ENCODE measurements around the gene GOSR1.
"Not testable (repeated sequence)": the region's sequence is repeated elsewhere in the genome, so short reads cannot be mapped to it uniquely, and the experiment has no call there.

The GOSR1 gene

GRCh38 chr17:30532871-30533270, 55.7 kb downstream of the GOSR1 start:
- no peaks in the 10 kb centered on the region for H3K27me3 ChIP-seq
- H3K4me3 ChIP-seq (ENCODE audit: low read depth, low read length): no peak overlapping the region
- H3K4me1 ChIP-seq: no peaks in the 10 kb centered on the region
- no peak for DNase-seq
- no peaks in the 10 kb centered on the region for H3K9me3 ChIP-seq
- TF ChIP-seq CTCF (IDR thresholded peaks at IDR 0.05; ENCODE audit: low read depth, low read length): no peak
- no peaks in the 10 kb centered on the region for H3K36me3 ChIP-seq

DNA sequence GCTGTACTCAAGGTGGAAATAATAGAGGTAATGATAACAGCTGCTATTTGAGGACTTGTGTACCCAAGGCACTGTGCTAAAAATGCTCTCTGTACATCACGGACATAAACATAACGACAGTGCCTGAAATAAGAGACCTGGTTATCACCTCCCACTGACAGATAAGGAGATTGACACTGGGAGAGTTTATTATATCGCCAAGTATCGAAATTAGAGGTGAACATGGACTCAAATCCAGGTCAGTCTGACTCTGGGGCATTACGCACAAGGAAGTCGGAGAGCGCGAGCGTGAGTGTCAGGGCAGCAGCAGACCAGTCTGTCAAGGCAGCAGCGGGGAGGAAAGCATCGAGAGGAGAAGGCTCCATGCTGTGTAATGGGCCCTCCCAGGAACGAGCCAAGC, 57.1 kb downstream of the GOSR1 start:
- no peak for TF ChIP-seq CTCF (IDR thresholded peaks at IDR 0.05; ENCODE audit: low read depth, low read length)
- Histone ChIP-seq H3K4me3 (ENCODE audit: low read depth, low read length) (no peak overlapping the region), H3K36me3 (no peaks in the 10 kb centered on the region), H3K4me1 (no peaks in the 10 kb centered on the region), H3K9me3 (no peaks in the 10 kb centered on the region), H3K27me3 (no peaks in the 10 kb centered on the region)
- DNase-seq: no peak

DNA sequence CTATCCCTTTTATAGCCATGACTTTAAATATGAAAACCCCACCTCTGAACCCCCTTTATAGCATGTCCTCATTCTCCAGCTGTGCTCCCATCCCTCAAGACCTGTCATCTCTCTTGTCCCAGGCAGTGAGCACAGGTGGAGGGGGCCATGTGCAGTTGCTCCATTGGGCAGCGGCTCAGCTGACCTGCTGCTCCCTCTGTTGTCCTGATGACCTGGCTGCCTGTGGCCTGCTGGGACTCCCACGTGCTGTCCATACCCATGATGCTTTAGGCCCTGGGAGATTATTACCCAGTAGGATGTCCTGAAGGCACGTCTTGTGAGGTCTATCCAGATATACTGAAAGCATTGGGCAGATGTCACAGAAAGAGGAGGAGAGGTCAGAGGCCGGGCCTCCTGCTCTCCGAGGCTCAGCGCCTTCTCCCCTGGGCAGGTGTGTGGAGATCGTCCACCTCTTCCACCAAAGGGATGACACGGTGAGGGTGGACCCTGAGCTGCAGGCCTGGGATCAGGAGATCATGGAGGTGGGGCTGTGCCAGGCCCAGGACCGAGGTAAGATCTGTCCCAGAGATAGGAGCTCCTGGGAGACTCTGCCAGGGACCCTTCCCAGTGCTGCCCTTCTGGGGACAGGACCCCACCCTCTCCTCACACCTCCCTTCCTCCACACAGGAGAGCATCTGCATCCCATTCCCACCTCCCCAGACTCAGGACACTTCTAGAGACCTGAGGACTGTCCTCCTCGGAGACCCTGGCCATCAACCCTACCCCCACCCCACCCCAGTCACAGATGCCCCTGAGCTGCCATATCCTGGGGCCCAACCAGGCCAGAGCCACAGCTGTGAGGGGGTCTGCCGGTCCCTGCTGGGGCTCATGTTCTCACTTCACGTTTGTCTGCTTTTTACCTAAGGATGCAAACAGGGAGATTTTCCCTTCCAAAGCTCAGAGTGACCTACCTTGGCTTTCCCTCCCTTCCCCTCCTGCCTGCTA, 58.0 kb downstream of the GOSR1 start:
- Histone ChIP-seq H3K4me3 (ENCODE audit: low read depth, low read length) (no peak overlapping the region), H3K9me3 (no peaks in the 10 kb centered on the region), H3K4me1 (no peaks in the 10 kb centered on the region), H3K36me3 (no peaks in the 10 kb centered on the region), H3K27me3 (no peaks in the 10 kb centered on the region)
- TF ChIP-seq CTCF (IDR thresholded peaks at IDR 0.05; ENCODE audit: low read depth, low read length): no peak
- DNase-seq: no peak

DNA sequence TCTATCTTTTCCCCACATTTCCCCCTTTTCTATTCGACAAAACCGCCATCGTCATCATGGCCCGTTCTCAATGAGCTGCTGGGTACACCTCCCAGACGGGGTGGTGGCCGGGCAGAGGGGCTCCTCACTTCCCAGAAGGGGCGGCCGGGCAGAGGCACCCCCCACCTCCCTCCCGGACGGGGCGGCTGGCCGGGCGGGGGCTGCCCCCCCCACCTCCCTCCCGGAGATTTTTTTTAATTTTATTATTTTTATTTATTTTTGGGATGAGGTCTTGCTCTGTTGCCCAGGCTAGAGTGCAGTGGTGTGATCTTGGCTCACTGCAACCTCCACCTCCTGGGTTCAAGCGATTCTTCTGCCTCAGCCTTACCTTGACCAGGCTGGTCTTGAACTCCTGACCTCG, 59.6 kb downstream of the GOSR1 start:
- H3K4me3 ChIP-seq (ENCODE audit: low read depth, low read length); H3K9me3 ChIP-seq; DNase-seq; H3K4me1 ChIP-seq; H3K27me3 ChIP-seq; H3K36me3 ChIP-seq: not testable (repeated sequence)

DNA sequence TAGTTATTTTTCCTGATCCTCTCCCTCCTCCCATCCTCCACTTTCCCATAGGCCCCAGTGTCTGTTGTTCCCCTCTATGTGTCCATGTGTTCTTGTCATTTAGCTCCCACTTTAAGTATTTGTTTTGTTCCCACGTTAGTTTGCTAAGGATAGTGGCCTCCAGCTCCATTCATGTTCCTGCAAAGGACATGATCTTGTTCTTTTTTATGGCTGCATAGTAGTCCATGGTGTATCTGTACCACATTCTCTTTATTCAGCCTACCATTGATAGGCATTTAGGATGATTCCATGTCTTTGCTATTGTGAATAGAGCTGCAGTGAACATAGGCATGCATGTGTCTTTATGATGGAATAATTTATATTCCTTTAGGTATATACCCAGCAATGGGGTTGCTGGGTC, 60.5 kb downstream of the GOSR1 start:
- not testable (repeated sequence) for DNase-seq; H3K9me3 ChIP-seq; H3K4me1 ChIP-seq; H3K27me3 ChIP-seq; H3K4me3 ChIP-seq (ENCODE audit: low read depth, low read length); H3K36me3 ChIP-seq

DNA sequence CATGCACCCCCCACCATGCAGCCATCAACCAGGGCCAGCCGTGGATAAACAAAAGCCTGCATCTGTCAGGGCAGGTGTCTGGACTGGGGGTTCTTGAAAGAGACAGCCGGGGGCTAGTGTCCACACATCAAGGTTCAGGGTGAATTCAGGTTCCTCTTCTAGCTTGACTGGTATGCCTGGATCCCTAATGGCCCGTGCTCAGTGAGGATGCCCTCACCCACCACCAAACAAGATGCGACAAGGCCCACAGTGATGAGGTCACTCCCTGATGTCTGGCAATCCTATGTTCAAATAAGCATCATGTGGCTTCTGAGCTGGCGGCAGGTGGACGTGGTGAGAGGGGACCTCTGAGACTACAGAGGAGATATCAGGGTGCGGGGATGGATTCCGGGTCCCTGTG, 64.6 kb downstream of the GOSR1 start:
- TF ChIP-seq CTCF (IDR thresholded peaks at IDR 0.05; ENCODE audit: low read depth, low read length): no peak
- Histone ChIP-seq H3K4me3 (ENCODE audit: low read depth, low read length) (no peak overlapping the region), H3K36me3 (no peaks in the 10 kb centered on the region), H3K4me1 (no peaks in the 10 kb centered on the region), H3K9me3 (no peaks in the 10 kb centered on the region), H3K27me3 (no peaks in the 10 kb centered on the region)
- no peak for DNase-seq

- TF ChIP-seq CTCF (IDR thresholded peaks at IDR 0.05; ENCODE audit: low read depth, low read length): no peak
- H3K27me3 ChIP-seq: no peaks in the 10 kb centered on the region
- no peak for DNase-seq
Observed at GRCh38 chr17:30543456-30543855, 66.2 kb downstream of the GOSR1 start.

More at GRCh38 chr17:30543456-30543855, 66.2 kb downstream of the GOSR1 start:
- Histone ChIP-seq H3K36me3 (no peaks in the 10 kb centered on the region), H3K9me3 (no peaks in the 10 kb centered on the region), H3K4me3 (ENCODE audit: low read depth, low read length) (no peak overlapping the region), H3K4me1 (no peaks in the 10 kb centered on the region)

Data from BE2C (cell line).